GM23248 (cell line): Measurements from ENCODE around the gene RARS2. TPM values are rescaled to one million over a fixed set of nuclear protein-coding genes. Genes with fewer than 3 reads are reported as not detected.

Experiments used
- DNase-seq: peaks from one replicate; pipeline ENCODE4 v3.0.0-alpha.2; 2015
- H2AFZ ChIP-seq: fragments of 200-600 bp; sonication (generic); 2 replicates; pipeline ENCODE4 v1.6.1; 2016; ENCODE audit warnings: antibody characterized with exemption
- H3F3A ChIP-seq: fragments of 200-600 bp; sonication (generic); 2 replicates; pipeline ENCODE4 v1.6.1; 2016; ENCODE audit warnings: mild to moderate bottlenecking, antibody characterized with exemption, mixed run types; ENCODE audit not compliant: insufficient read depth
- H3K27ac ChIP-seq: fragments of 200-600 bp; sonication (generic); 2 replicates; pipeline ENCODE4 v1.5.1; 2016; ENCODE audit warnings: mild to moderate bottlenecking
- H3K27me3 ChIP-seq: fragments of 200-600 bp; sonication (generic); replicated peaks from 2 replicates; pipeline ENCODE4 v1.6.1; 2016; ENCODE audit warnings: mild to moderate bottlenecking; ENCODE audit not compliant: insufficient read depth
- H3K36me3 ChIP-seq: fragments of 200-600 bp; sonication (generic); 2 replicates; pipeline ENCODE4 v1.6.1; 2016; ENCODE audit warnings: low read depth, mild to moderate bottlenecking
- H3K4me1 ChIP-seq: fragments of 200-600 bp; sonication (generic); 2 replicates; pipeline ENCODE4 v1.6.1; 2016; ENCODE audit warnings: mild to moderate bottlenecking; ENCODE audit not compliant: insufficient read depth
- H3K4me2 ChIP-seq: fragments of 200-600 bp; sonication (generic); one replicate; pipeline ENCODE4 v1.6.1; 2016; ENCODE audit warnings: mild to moderate bottlenecking; ENCODE audit not compliant: unreplicated experiment
- H3K4me3 ChIP-seq: fragments of 200-600 bp; sonication (generic); 2 replicates; pipeline ENCODE4 v1.5.1; 2016; ENCODE audit warnings: mild to moderate bottlenecking
- H3K79me2 ChIP-seq: fragments of 200-600 bp; sonication (generic); 2 replicates; pipeline ENCODE4 v1.6.1; 2016; ENCODE audit warnings: mild to moderate bottlenecking; ENCODE audit not compliant: insufficient read depth
- H3K9ac ChIP-seq: fragments of 200-600 bp; sonication (generic); 2 replicates; pipeline ENCODE4 v1.6.1; 2016; ENCODE audit warnings: mild to moderate bottlenecking
- H3K9me2 ChIP-seq: fragments of 200-600 bp; sonication (generic); 2 replicates; pipeline ENCODE4 v1.6.1; 2016; ENCODE audit warnings: mixed run types, mild to moderate bottlenecking, moderate library complexity; ENCODE audit not compliant: insufficient read depth
- H3K9me3 ChIP-seq: fragments of 200-600 bp; sonication (generic); one replicate; pipeline ENCODE4 v1.6.1; 2017; ENCODE audit warnings: low read depth
- H4K20me1 ChIP-seq: fragments of 200-600 bp; sonication (generic); 2 replicates; pipeline ENCODE4 v1.6.0; 2016; ENCODE audit not compliant: insufficient read depth
- EZH2 ChIP-seq: fragments of 200-600 bp; sonication (generic); IDR thresholded peaks from 2 replicates; pipeline ENCODE4 v1.6.1; 2018; ENCODE audit warnings: antibody characterized with exemption, mild to moderate bottlenecking; ENCODE audit not compliant: insufficient read depth, poor library complexity, severe bottlenecking
- EZH2phosphoT487 ChIP-seq: fragments of 200-600 bp; sonication (generic); IDR thresholded peaks from 2 replicates; pipeline ENCODE4 v1.6.1; 2018; ENCODE audit warnings: antibody characterized with exemption, moderate library complexity, mild to moderate bottlenecking, low read depth; ENCODE audit not compliant: insufficient read depth
- WGBS, 2 experiments: methylation state at CpG; one replicate each; pipeline ENCODE4 v1.1.6; 2015 to 2017; ENCODE audit warnings: low lambda C conversion rate in 2 of 2, low coverage in 1 of 2; ENCODE audit errors: missing lambda C conversion rate in 2 of 2; 5-methylcytosine and 5-hydroxymethylcytosine counted together
- in situ Hi-C: fragments of 300-500 bp; cut with MboI; formaldehyde crosslinking; loops from 2 replicates; pipeline ENCODE4 v1.15.0; 2020
- polyA plus RNA-seq: library from polyadenylated mRNA; unstranded; fragments of >200 nt; fragmentation: Nextera tagmentation; extraction: Ambion mirVana; gene quantifications from 2 replicates; pipeline ENCODE4 v1.2.1, GENCODE V29; 2016
- small RNA-seq: library from RNA; depleted of rRNA; stranded (forward); fragments of <200 nt; gene quantifications from one replicate; pipeline ENCODE3, GENCODE V24; 2014; ENCODE audit warnings: low read depth, low replicate concordance
- total RNA-seq: library from RNA; depleted of rRNA; stranded (reverse); fragments of >200 nt; shearing (Covaris generic); gene quantifications from 2 replicates; pipeline ENCODE4 v1.2.3, GENCODE V29; 2014; rRNA removed

Gene RARS2
- total and polyA plus RNA-seq, 2 experiments from 2014 or later: 38.7 to 77.3 TPM

- Histone ChIP-seq H3K79me2 (peaks cover 48% of the 10 kb centered on the region), H3K9me2 (no peaks in the 10 kb centered on the region), H3K4me3 (peak overlapping the region; percentile 94), H3K9ac (peak overlapping the region; percentile 91), H3F3A (peaks cover 10% of the 10 kb centered on the region), H3K4me1 (peaks cover 14% of the 10 kb centered on the region; the same call in 1 of the 2 replicates), H3K36me3 (0 out of 2 replicates have a peak, but pooled peaks cover 4% of the 10 kb centered on the region), H3K4me2 (peak overlapping the region; percentile 90), H2AFZ (peak overlapping the region; percentile 95), H3K27me3 (no peaks in the 10 kb centered on the region), H4K20me1 (no peaks in the 10 kb centered on the region), H3K27ac (peak overlapping the region; percentile 67), H3K9me3 (no peaks in the 10 kb centered on the region)
- 1 to 3% methylated on average over 15 of the region's 15 CpGs for WGBS, 2 experiments
- in situ Hi-C loops: no loop called here
- peak; percentile 84 for DNase-seq
- TF ChIP-seq EZH2phosphoT487 (no peak), EZH2 (no peak)
Observed at GRCh38 chr6:87473419-87473903, 116.3 kb downstream of the RARS2 start.

GRCh38 chr6:87472525-87473418 lies 117.0 kb downstream of the RARS2 start, which contains the start of gene SLC35A1:
Gene SLC35A1 (plus strand): TSS chr6:87472974. CDS start chr6:87473004, 30 bp downstream.
- Histone ChIP-seq H4K20me1 (no peaks in the 10 kb centered on the region), H3K9ac (peak within 1 kb of the TSS; percentile 91), H3K9me2 (no peaks in the 10 kb centered on the region), H3K4me2 (peak within 1 kb of the TSS; percentile 90), H3K27ac (peak within 1 kb of the TSS; percentile 67), H3K27me3 (no peaks in the 10 kb centered on the region), H3K4me1 (peaks cover 14% of the 10 kb centered on the region; the same call in 1 of the 2 replicates), H3K36me3 (0 out of 2 replicates have a peak, but pooled peaks cover under 1% of the 10 kb centered on the region), H3F3A (peaks cover 10% of the 10 kb centered on the region), H3K9me3 (no peaks in the 10 kb centered on the region), H3K79me2 (peaks cover 41% of the 10 kb centered on the region), H3K4me3 (peak within 1 kb of the TSS; percentile 94), H2AFZ (peak within 1 kb of the TSS; percentile 95)
- TF ChIP-seq EZH2phosphoT487: no peak
- no peak for TF ChIP-seq EZH2
- 2% methylated on average over 59 to 67 of the region's 70 CpGs for WGBS, 2 experiments
- in situ Hi-C loops: no loop called here
- peak; percentile 89 for DNase-seq

DNA sequence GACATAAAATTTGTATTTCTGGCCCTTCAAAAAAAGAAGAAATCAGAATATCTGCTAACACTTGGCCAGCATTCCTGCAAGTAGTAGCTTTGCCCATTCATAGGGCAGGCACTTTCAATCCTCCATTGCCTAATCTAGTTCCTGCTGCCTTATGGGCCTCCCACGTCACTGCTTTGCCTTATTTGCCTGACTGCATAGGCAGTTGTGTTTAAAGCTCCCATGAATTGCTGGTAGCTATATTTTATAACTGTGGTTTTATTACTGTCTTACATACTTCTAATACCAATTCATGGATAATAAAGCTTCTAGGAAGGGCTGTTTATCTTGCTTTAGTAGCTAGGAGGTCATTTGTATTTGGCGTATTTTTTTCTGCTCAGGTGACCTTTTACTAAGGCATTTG lies 124.7 kb downstream of the RARS2 start:
- peak; percentile 24 for DNase-seq
- Histone ChIP-seq H3K27ac (no peak overlapping the region), H3K4me2 (no peak overlapping the region), H3K79me2 (no peaks in the 10 kb centered on the region), H4K20me1 (no peaks in the 10 kb centered on the region), H3K9me2 (no peaks in the 10 kb centered on the region), H3K9me3 (no peaks in the 10 kb centered on the region), H2AFZ (no peak overlapping the region), H3K4me1 (no peaks in the 10 kb centered on the region), H3K36me3 (no peaks in the 10 kb centered on the region), H3K27me3 (0 out of 2 replicates have a peak, but pooled peaks cover 8% of the 10 kb centered on the region), H3F3A (no peaks in the 10 kb centered on the region), H3K4me3 (no peak overlapping the region), H3K9ac (no peak overlapping the region)
- in situ Hi-C loops: no loop called here
- no peak for TF ChIP-seq EZH2phosphoT487
- TF ChIP-seq EZH2: no peak
- 59 to 69% methylated on average over 2 of the region's 2 CpGs for WGBS, 2 experiments

Small RNAs within 50 kb of the gene (small RNA-seq; reads per million reads assigned to genes)
- not detected for gene RNU6-444P

Other genes with a start within 250 kb of the RARS2 start
- gene C6orf163, start 245.2 kb downstream of the RARS2 start, total RNA-seq: 0.51 and 1.5 TPM in 2 replicates
- gene C6orf163, start 245.2 kb downstream of the RARS2 start, polyA plus RNA-seq: 0.19 and 0.33 TPM in 2 replicates
- gene CFAP206, start 182.0 kb downstream of the RARS2 start, total RNA-seq: 1.9 TPM in 1 of 2 replicates, not detected in the other
- gene CFAP206, start 182.0 kb downstream of the RARS2 start, polyA plus RNA-seq: 0.14 TPM in 1 of 2 replicates, not detected in the other
- 20.6 and 25.6 TPM in 2 replicates for gene SLC35A1, start 117.0 kb downstream of the RARS2 start, total RNA-seq
- gene SLC35A1, start 117.0 kb downstream of the RARS2 start, polyA plus RNA-seq: 31.4 and 32.8 TPM in 2 replicates
- 34.7 and 35.3 TPM in 2 replicates for gene ORC3, start 148 bp upstream of the RARS2 start, total RNA-seq
- gene ORC3, start 148 bp upstream of the RARS2 start, polyA plus RNA-seq: 32.4 and 34.4 TPM in 2 replicates
- gene AKIRIN2, start 112.2 kb upstream of the RARS2 start, total RNA-seq: 21.4 and 24.9 TPM in 2 replicates
- gene AKIRIN2, start 112.2 kb upstream of the RARS2 start, polyA plus RNA-seq: 60.6 and 66.2 TPM in 2 replicates